PC-3 (cell line): Measurements from ENCODE around the gene RIPPLY3. TPM values are rescaled to one million over a fixed set of nuclear protein-coding genes. Genes with fewer than 3 reads are reported as not detected.
"Not testable (repeated sequence)": the region's sequence is repeated elsewhere in the genome, so short reads cannot be mapped to it uniquely, and the experiment has no call there.

Experiments
- ATAC-seq: fragments of 200-7000 bp; cut with Tn5 transposase; 2 replicates; pipeline ENCODE4 v1.9.1; 2020; ENCODE audit warnings: mild to moderate bottlenecking, moderate library complexity
- BruUV-seq: library from RNA; stranded (reverse); fragments of 400-500 nt; replicated peaks from 2 replicates; lab custom pipeline; 2021; lab: Mats Ljungman, UMichigan
- CTCF ChIA-PET: fragments of 300-600 bp; sonication (Branson Sonifier 250); formaldehyde crosslinking; loops from one replicate; lab custom pipeline; 2022; ENCODE audit warnings: antibody characterized with exemption; lab: Charles Lee
- POLR2A ChIA-PET: fragments of 300-600 bp; sonication (Branson Sonifier 250); formaldehyde crosslinking; loops from one replicate; lab custom pipeline; 2022; ENCODE audit warnings: antibody characterized with exemption; ENCODE audit not compliant: unreplicated experiment; lab: Charles Lee
- DNase-seq: peaks from one replicate; pipeline ENCODE4 v3.0.0-alpha.2; 2015
- H2AFZ ChIP-seq: fragments of 300-600 bp; sonication (generic); 2 replicates; pipeline ENCODE4 v1.6.0; 2016; ENCODE audit warnings: antibody characterized with exemption, low read length
- H3F3A ChIP-seq: fragments of 300-600 bp; sonication (generic); one replicate; pipeline ENCODE4 v1.6.0; 2017; ENCODE audit warnings: antibody characterized with exemption, low read length, control low read depth, mild to moderate bottlenecking; ENCODE audit not compliant: unreplicated experiment
- H3K27ac ChIP-seq: fragments of 300-600 bp; sonication (generic); 2 replicates; pipeline ENCODE4 v1.5.1; 2016; ENCODE audit warnings: mild to moderate bottlenecking, low read length
- H3K27me3 ChIP-seq: fragments of 300-600 bp; sonication (generic); 2 replicates; pipeline ENCODE4 v1.6.1; 2016; ENCODE audit warnings: low read length, mixed read lengths
- H3K36me3 ChIP-seq: fragments of 300-600 bp; sonication (generic); 2 replicates; pipeline ENCODE4 v1.6.1; 2016; ENCODE audit warnings: low read depth, mixed run types, low read length, mixed read lengths
- H3K4me1 ChIP-seq: fragments of 300-600 bp; sonication (generic); 2 replicates; pipeline ENCODE4 v1.5.1; 2016; ENCODE audit warnings: low read length; ENCODE audit not compliant: insufficient read depth
- H3K4me2 ChIP-seq: fragments of 300-600 bp; sonication (generic); 2 replicates; pipeline ENCODE4 v1.6.0; 2016; ENCODE audit warnings: low read length
- H3K4me3 ChIP-seq: fragments of 300-600 bp; sonication (generic); 2 replicates; pipeline ENCODE4 v1.5.1; 2016; ENCODE audit warnings: mild to moderate bottlenecking, low read length, mixed read lengths
- H3K79me2 ChIP-seq: fragments of 300-600 bp; sonication (generic); 2 replicates; pipeline ENCODE4 v1.6.1; 2017; ENCODE audit warnings: low read length, mixed read lengths
- H3K9ac ChIP-seq: fragments of 300-600 bp; sonication (generic); 2 replicates; pipeline ENCODE4 v1.6.0; 2016; ENCODE audit warnings: mild to moderate bottlenecking, low read length
- H3K9me2 ChIP-seq: fragments of 300-600 bp; sonication (generic); replicated peaks from 2 replicates; pipeline ENCODE4 v1.6.1; 2016; ENCODE audit warnings: mixed run types, low read length, mixed read lengths
- H3K9me3 ChIP-seq: fragments of 300-600 bp; sonication (generic); 2 replicates; pipeline ENCODE4 v1.6.1; 2016; ENCODE audit warnings: low read length, mixed read lengths
- H4K20me1 ChIP-seq: fragments of 300-600 bp; sonication (generic); 2 replicates; pipeline ENCODE4 v1.6.1; 2016; ENCODE audit warnings: low read length, mixed read lengths
- EZH2 ChIP-seq: fragments of 300-600 bp; sonication (generic); IDR thresholded peaks from one replicate; pipeline ENCODE4 v1.6.1; 2017; ENCODE audit warnings: antibody characterized with exemption, mild to moderate bottlenecking, low read length; ENCODE audit not compliant: unreplicated experiment
- EZH2phosphoT487 ChIP-seq: fragments of 300-600 bp; sonication (generic); IDR thresholded peaks from 2 replicates; pipeline ENCODE4 v1.6.1; 2018; ENCODE audit warnings: mild to moderate bottlenecking, antibody characterized with exemption, low read length, borderline replicate concordance
- intact Hi-C: fragments of 100-400 bp; cut with micrococcal nuclease; formaldehyde crosslinking; loops from 2 replicates; pipeline ENCODE4 v1.9.0; 2023
- total RNA-seq: library from RNA; depleted of rRNA; stranded (reverse); fragments of >200 nt; gene quantifications from 2 replicates; pipeline ENCODE4 v1.2.3, GENCODE V29; 2014
- TF ChIP-seq, protein P1 (sequence below): fragments of 300-600 bp; sonication (generic); conservative IDR thresholded peaks from 2 replicates; pipeline ENCODE4 v1.5.1; 2017; ENCODE audit warnings: antibody characterized with exemption, low read depth, mild to moderate bottlenecking, low read length

The RIPPLY3 gene
- total RNA-seq, 1 experiment from 2014 or later: 10.0 TPM

GRCh38 chr21:36987845-36988244 is 18.7 kb upstream of the RIPPLY3 start:
- Histone ChIP-seq H3K9me2 (no peaks in the 10 kb centered on the region), H2AFZ (0 out of 2 replicates have a peak overlapping the region, but pooled peaks have one; percentile 18), H3K4me3 (peak overlapping the region; percentile 47), H3K4me1 (peaks cover 42% of the 10 kb centered on the region), H4K20me1 (no peaks in the 10 kb centered on the region), H3K9me3 (no peaks in the 10 kb centered on the region), H3K9ac (peak overlapping the region; percentile 48), H3K36me3 (no peaks in the 10 kb centered on the region), H3K79me2 (no peaks in the 10 kb centered on the region), H3F3A (peaks cover 12% of the 10 kb centered on the region), H3K4me2 (peak overlapping the region; percentile 77), H3K27ac (peak overlapping the region; percentile 89), H3K27me3 (no peaks in the 10 kb centered on the region)
- intact Hi-C loops: loop anchor here (1.0 kb wide), 1 partner anchor 11 kb away; no protein-coding TSS in a partner anchor
- peak; percentile 69 for DNase-seq
- ATAC-seq: peak; percentile 46
- POLR2A ChIA-PET: interaction anchor here (0.6 to 0.8 kb wide), 3 partner anchors 9 to 279 kb away, joined by 4 to 5 read pairs (median 4); partner anchors contain the start of gene VPS26C
- CTCF ChIA-PET: interaction anchor here (0.8 to 1.5 kb wide), 5 partner anchors 11 to 72 kb away, joined by 3 to 47 read pairs (median 5); partner anchors contain the start of gene HLCS
- TF ChIP-seq EZH2phosphoT487 (no peak), EZH2 (no peak)
- TF ChIP-seq, protein P1, sequence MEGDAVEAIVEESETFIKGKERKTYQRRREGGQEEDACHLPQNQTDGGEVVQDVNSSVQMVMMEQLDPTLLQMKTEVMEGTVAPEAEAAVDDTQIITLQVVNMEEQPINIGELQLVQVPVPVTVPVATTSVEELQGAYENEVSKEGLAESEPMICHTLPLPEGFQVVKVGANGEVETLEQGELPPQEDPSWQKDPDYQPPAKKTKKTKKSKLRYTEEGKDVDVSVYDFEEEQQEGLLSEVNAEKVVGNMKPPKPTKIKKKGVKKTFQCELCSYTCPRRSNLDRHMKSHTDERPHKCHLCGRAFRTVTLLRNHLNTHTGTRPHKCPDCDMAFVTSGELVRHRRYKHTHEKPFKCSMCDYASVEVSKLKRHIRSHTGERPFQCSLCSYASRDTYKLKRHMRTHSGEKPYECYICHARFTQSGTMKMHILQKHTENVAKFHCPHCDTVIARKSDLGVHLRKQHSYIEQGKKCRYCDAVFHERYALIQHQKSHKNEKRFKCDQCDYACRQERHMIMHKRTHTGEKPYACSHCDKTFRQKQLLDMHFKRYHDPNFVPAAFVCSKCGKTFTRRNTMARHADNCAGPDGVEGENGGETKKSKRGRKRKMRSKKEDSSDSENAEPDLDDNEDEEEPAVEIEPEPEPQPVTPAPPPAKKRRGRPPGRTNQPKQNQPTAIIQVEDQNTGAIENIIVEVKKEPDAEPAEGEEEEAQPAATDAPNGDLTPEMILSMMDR: no peak
- no TSS peak for BruUV-seq

- no peaks in the 10 kb centered on the region for H3K9me3 ChIP-seq
- TSS peak; percentile 34 for BruUV-seq
- CTCF ChIA-PET: no interaction called here
These were observed 18.0 kb upstream of the RIPPLY3 start for GRCh38 chr21:36988536-36988935.

DNA sequence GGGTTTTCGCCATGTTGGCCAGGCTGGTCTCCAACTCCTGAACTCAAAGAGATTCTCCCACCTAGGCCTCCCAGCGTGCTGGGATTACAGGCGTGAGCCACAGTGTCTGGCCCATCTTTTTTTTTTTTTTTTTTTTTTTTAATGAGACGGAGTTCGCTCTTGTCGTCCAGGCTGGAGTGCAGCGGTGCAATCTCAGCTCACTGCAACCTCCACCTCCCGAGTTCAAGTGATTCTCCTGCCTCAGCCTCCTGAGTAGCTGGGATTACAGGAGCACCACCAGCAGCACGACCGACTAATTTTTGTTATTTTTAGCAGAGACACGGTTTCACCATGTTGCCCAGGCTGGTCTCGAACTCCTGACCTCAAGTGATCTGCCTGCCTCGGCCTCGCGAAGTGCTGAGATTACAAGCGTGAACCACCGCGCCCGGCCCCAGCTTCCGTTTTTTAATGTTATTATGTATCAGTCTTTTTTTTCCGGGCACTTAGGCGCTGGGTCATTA is 17.3 kb upstream of the RIPPLY3 start:
- peak overlapping the region; percentile 77 for H3K4me2 ChIP-seq
- H3K27ac ChIP-seq: peak overlapping the region; percentile 89
- H3K9me2 ChIP-seq, H3K9me3 ChIP-seq, H3K36me3 ChIP-seq, DNase-seq, H3K79me2 ChIP-seq, intact Hi-C loops, H4K20me1 ChIP-seq, ATAC-seq, H3K27me3 ChIP-seq: not testable (repeated sequence)
- peak overlapping the region; percentile 96 for H2AFZ ChIP-seq
- peak overlapping the region; percentile 89 for H3K9ac ChIP-seq
- peaks cover 12% of the 10 kb centered on the region for H3F3A ChIP-seq
- TSS peak; percentile 37 for BruUV-seq
- POLR2A ChIA-PET: interaction anchor here (0.6 kb wide), 1 partner anchor 24 kb away, joined by 3 read pairs; no protein-coding TSS in a partner anchor
- H3K4me3 ChIP-seq: peak overlapping the region; percentile 72
- H3K4me1 ChIP-seq: peaks cover 42% of the 10 kb centered on the region
- CTCF ChIA-PET: interaction anchor here (0.6 to 1.7 kb wide), 3 partner anchors 12 to 112 kb away, joined by 3 to 17 read pairs (median 4); no protein-coding TSS in a partner anchor

More at GRCh38 chr21:36988536-36988935, 18.0 kb upstream of the RIPPLY3 start:
- POLR2A ChIA-PET: no interaction called here
- Histone ChIP-seq H2AFZ (no peak overlapping the region), H3F3A (peaks cover 12% of the 10 kb centered on the region), H3K27me3 (no peaks in the 10 kb centered on the region), H3K9ac (peak overlapping the region; percentile 48), H3K36me3 (no peaks in the 10 kb centered on the region), H3K4me2 (peak overlapping the region; percentile 77), H3K27ac (peak overlapping the region; percentile 89), H3K4me3 (peak overlapping the region; percentile 47), H3K9me2 (no peaks in the 10 kb centered on the region), H3K4me1 (peaks cover 42% of the 10 kb centered on the region), H3K79me2 (no peaks in the 10 kb centered on the region), H4K20me1 (no peaks in the 10 kb centered on the region)
- DNase-seq (no peak), ATAC-seq (peak; percentile 18; the same call in 1 of the 2 replicates)
- TF ChIP-seq, protein P1: no peak
- TF ChIP-seq EZH2phosphoT487 (no peak), EZH2 (no peak)
- intact Hi-C loops: loop anchor here (1.0 kb wide), 1 partner anchor 11 kb away; no protein-coding TSS in a partner anchor
